ENCODE results near the gene LPP. TPM values are rescaled to one million over a fixed set of nuclear protein-coding genes. Genes with fewer than 3 reads are reported as not detected.

The LPP gene
- total and polyA plus RNA-seq, 2 of the 13 experiments (the other 11 are each of a cell fraction or from before 2014, with no cell fraction given) = 19.2 to 29.9 TPM

DNA sequence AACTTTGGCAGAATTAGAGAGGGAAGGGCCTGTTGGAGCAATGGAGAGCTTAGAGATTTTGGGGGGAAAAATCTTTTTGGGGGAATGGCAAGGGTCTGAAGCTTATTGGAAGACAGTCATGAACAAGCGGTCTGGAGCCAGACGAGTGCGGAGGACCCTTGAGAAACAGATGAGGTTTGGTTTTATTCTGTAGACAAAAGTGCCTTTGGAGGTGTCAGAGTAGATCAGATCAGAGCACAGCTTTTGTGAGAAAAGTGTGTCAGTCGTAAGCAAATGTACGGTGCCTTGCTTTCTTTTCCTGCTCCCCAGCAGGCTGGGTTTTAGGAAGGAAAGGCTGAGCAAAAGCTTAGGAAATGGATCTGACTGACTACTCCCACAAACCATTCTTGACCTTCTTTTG lies 781.0 kb downstream of the LPP start:
- ATAC-seq (no peak), DNase-seq (ENCODE audit: low spot score) (no peak), FAIRE-seq (no peak)
- POLR2A ChIA-PET = no interaction called here
- CTCF ChIA-PET (ENCODE audit: low intra/inter-chr PET ratio, low total read pairs) = no interaction called here
- in situ Hi-C loops (cut with HindIII; ENCODE audit: extremely low pct_ligation_motif_present, low pct_unique_long_range_greater_than_20kb) (no loop called here), intact Hi-C loops (cut with micrococcal nuclease; ENCODE audit: unreplicated experiment) (loop anchor here (5.0 kb wide), 1 partner anchor 98 kb away; no protein-coding TSS in a partner anchor)
- no peak overlapping the region for H3K27ac ChIP-seq (ENCODE audit: extremely low read length, insufficient read depth, low read length)
- H2AFZ ChIP-seq (ENCODE audit: low read length) = no peak overlapping the region
- H3K9ac ChIP-seq (ENCODE audit: insufficient read depth, low read depth, low read length) = no peak overlapping the region
- no peak overlapping the region for H3K4me2 ChIP-seq (ENCODE audit: low read depth, low read length)
- 97% methylated on average over 5 of the region's 5 CpGs for WGBS (ENCODE audit: low lambda C conversion rate)
- no peaks in the 10 kb centered on the region for H3K9me3 ChIP-seq (ENCODE audit: low read length)
- H4K20me1 ChIP-seq (ENCODE audit: insufficient read depth, low read length) = no peaks in the 10 kb centered on the region
- peaks cover 11% of the 10 kb centered on the region for H3K4me1 ChIP-seq (ENCODE audit: insufficient read depth, low read length)
- TF ChIP-seq, protein P1, sequence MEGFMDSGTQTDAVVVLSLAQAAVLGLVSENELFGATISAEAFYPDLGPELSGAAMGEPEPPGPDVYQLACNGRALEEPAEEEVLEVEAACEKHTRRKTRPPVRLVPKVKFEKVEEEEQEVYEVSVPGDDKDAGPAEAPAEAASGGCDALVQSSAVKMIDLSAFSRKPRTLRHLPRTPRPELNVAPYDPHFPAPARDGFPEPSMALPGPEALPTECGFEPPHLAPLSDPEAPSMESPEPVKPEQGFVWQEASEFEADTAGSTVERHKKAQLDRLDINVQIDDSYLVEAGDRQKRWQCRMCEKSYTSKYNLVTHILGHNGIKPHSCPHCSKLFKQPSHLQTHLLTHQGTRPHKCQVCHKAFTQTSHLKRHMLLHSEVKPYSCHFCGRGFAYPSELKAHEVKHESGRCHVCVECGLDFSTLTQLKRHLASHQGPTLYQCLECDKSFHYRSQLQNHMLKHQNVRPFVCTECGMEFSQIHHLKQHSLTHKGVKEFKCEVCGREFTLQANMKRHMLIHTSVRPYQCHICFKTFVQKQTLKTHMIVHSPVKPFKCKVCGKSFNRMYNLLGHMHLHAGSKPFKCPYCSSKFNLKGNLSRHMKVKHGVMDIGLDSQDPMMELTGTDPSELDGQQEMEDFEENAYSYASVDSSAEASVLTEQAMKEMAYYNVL (CRISPR knock-in tag; IDR thresholded peaks at IDR 0.05; ENCODE audit: borderline replicate concordance) = no peak
- no peak for TF ChIP-seq ZMYM4 (CRISPR knock-in tag; IDR thresholded peaks at IDR 0.05)
- no peak for TF ChIP-seq FOSL1 (CRISPR knock-in tag; IDR thresholded peaks at IDR 0.05; ENCODE audit: borderline replicate concordance)
- TF ChIP-seq, protein P2, sequence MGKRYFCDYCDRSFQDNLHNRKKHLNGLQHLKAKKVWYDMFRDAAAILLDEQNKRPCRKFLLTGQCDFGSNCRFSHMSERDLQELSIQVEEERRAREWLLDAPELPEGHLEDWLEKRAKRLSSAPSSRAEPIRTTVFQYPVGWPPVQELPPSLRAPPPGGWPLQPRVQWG (CRISPR knock-in tag; IDR thresholded peaks at IDR 0.05; ENCODE audit: borderline replicate concordance, low read depth) = no peak
- TF ChIP-seq GATAD2A (CRISPR knock-in tag; IDR thresholded peaks at IDR 0.05) = no peak
- TF ChIP-seq FOXK2 (IDR thresholded peaks at IDR 0.05) = no peak
- no peak for TF ChIP-seq SOX13 (IDR thresholded peaks at IDR 0.05)
- no peak for TF ChIP-seq SOX13 (CRISPR knock-in tag; conservative IDR thresholded peaks at IDR 0.05 in 1 of 2, IDR thresholded peaks at IDR 0.05 in 1 of 2)
- TF ChIP-seq ZNF543 (CRISPR knock-in tag; IDR thresholded peaks at IDR 0.05) = no peak
- TF ChIP-seq ATF7 (IDR thresholded peaks at IDR 0.05) = no peak
- TF ChIP-seq ATF7 (CRISPR knock-in tag; IDR thresholded peaks at IDR 0.05) = no peak
- no peak for TF ChIP-seq ZKSCAN5 (CRISPR knock-in tag; IDR thresholded peaks at IDR 0.05)
- TF ChIP-seq ARHGAP35 (CRISPR knock-in tag; IDR thresholded peaks at IDR 0.05; ENCODE audit: borderline replicate concordance) = no peak
- TF ChIP-seq ZNF33B (CRISPR knock-in tag; IDR thresholded peaks at IDR 0.05) = no peak
- TF ChIP-seq, protein P3, sequence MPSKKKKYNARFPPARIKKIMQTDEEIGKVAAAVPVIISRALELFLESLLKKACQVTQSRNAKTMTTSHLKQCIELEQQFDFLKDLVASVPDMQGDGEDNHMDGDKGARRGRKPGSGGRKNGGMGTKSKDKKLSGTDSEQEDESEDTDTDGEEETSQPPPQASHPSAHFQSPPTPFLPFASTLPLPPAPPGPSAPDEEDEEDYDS (CRISPR knock-in tag; IDR thresholded peaks at IDR 0.05) = no peak
- no peak overlapping the region for H3K4me3 ChIP-seq (replicated peaks in 1 of 3; ENCODE audit: insufficient read depth in 1 of 3, low read depth in 2 of 3, low read length in 3 of 3)
- no peaks in the 10 kb centered on the region for H3K27me3 ChIP-seq (ENCODE audit: control insufficient read depth in 1 of 2, insufficient read depth in 2 of 2, low read length in 2 of 2)
- H3K79me2 ChIP-seq (ENCODE audit: insufficient read depth, low read length) = no peaks in the 10 kb centered on the region
- no peaks in the 10 kb centered on the region for H3K36me3 ChIP-seq (replicated peaks in 1 of 2; ENCODE audit: control insufficient read depth in 1 of 2, insufficient read depth in 2 of 2, low read length in 2 of 2)
- no TSS peak for BruUV-seq (replicated peaks)
